A549 (cell line): Measurements from ENCODE around the gene TMEM141.

Experiments
- CHD4 ChIP-seq: fragments of 200-600 bp; sonication (generic); IDR thresholded peaks from 2 replicates; pipeline ENCODE4 v1.6.1; 2016; ENCODE audit warnings: antibody characterized with exemption, mild to moderate bottlenecking, borderline replicate concordance
- EP300 ChIP-seq, 2 experiments: fragments of >200 bp; sonication (Bioruptor Twin); formaldehyde crosslinking; IDR thresholded peaks; 2 replicates in 1 of 2; 3 replicates in 1 of 2; pipeline ENCODE4 v1.6.1; 2016 to 2017
- JUNB ChIP-seq: fragments of >200 bp; sonication (Bioruptor Twin); formaldehyde crosslinking; IDR thresholded peaks from 2 replicates; pipeline ENCODE4 v1.6.1; 2016
- POLR2A ChIP-seq: IDR thresholded peaks from 2 replicates; pipeline ENCODE4 v1.6.1; 2012; ENCODE audit warnings: mild to moderate bottlenecking, low read length
- RAD21 ChIP-seq, 2 experiments: fragments of >200 bp in 1 of 2; sonication (Bioruptor Twin) in 1 of 2; formaldehyde crosslinking in 1 of 2; IDR thresholded peaks in 1 of 2; conservative IDR thresholded peaks in 1 of 2; 2 replicates in 1 of 2; 3 replicates in 1 of 2; pipeline ENCODE4 v1.6.1; 2012 to 2018; ENCODE audit warnings: inconsistent platforms in 1 of 2
- RCOR1 ChIP-seq: fragments of 150-350 bp; IDR thresholded peaks from 2 replicates; pipeline ENCODE4 v1.6.1; 2014; ENCODE audit warnings: antibody characterized with exemption, low read length, low read depth
- RNF2 ChIP-seq: fragments of 200-600 bp; sonication (generic); IDR thresholded peaks from 2 replicates; pipeline ENCODE4 v1.6.1; 2016; ENCODE audit warnings: low read depth, mild to moderate bottlenecking, antibody characterized with exemption, moderate library complexity, borderline replicate concordance
- SMC3 ChIP-seq: fragments of >200 bp; sonication (Bioruptor Twin); formaldehyde crosslinking; IDR thresholded peaks from 3 replicates; pipeline ENCODE4 v1.6.1; 2018; ENCODE audit warnings: inconsistent platforms
- TF ChIP-seq, protein P1 (sequence below): fragments of >200 bp; sonication (Bioruptor Twin); formaldehyde crosslinking; IDR thresholded peaks from 3 replicates; pipeline ENCODE4 v1.5.1; 2016
- TF ChIP-seq, protein P2 (sequence below): fragments of >200 bp; sonication (Bioruptor Twin); formaldehyde crosslinking; IDR thresholded peaks from 3 replicates; pipeline ENCODE4 v1.6.1; 2016
- TF ChIP-seq, protein P3 (sequence below): fragments of 150-350 bp; IDR thresholded peaks from 2 replicates; pipeline ENCODE4 v1.6.1; 2014; ENCODE audit warnings: low read depth, mild to moderate bottlenecking, low read length

DNA sequence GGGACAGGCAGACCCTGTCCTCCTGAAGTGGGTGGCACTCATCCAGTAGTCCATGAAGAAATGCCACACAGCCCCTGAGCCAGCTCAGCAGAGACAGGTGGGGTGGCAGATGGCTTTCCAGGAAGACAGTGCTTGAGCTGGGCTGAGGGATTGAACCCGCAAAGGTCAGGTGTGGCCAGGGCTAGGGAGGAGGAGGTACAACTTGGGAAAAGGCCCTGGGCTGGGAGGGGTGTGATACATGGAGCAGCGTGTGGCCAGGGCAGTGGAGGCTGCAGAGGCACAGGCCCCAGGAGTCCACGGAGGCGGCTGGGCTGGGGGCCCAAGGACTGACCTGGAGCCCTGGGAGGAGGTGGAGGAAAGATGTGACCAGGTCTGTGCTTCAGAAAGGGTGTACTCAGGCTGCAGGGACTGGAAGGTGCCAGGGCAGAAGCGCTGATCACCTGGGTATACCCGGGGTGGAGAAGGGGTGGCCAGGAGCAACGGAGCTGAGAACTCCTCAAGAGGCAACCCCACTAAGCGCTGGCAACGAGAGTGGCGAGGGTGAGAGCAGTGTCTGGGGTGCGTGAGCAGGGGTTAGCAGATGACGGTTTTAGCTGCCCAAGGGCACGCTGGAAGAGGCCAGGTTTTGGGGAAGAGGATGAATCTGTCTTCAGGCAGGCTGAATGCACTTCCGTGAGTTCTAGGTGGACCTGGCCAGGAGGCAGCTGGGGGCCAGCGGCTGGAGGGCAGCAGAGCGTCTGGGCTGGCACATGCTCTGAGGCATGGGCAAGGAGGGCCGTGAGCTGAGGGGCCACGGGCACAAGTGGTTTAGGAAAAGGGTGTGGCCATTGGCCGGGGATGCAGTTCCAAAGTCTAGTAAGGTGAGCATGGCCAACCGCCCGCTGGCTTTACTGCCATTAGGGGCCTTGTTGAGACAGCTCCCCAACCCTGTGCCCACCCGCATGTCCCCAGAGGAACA, 12.7 kb downstream of the TMEM141 start:
- TF ChIP-seq EP300 (IDR thresholded peaks at IDR 0.05) = no peak
- no peak for TF ChIP-seq JUNB
- TF ChIP-seq, protein P1, sequence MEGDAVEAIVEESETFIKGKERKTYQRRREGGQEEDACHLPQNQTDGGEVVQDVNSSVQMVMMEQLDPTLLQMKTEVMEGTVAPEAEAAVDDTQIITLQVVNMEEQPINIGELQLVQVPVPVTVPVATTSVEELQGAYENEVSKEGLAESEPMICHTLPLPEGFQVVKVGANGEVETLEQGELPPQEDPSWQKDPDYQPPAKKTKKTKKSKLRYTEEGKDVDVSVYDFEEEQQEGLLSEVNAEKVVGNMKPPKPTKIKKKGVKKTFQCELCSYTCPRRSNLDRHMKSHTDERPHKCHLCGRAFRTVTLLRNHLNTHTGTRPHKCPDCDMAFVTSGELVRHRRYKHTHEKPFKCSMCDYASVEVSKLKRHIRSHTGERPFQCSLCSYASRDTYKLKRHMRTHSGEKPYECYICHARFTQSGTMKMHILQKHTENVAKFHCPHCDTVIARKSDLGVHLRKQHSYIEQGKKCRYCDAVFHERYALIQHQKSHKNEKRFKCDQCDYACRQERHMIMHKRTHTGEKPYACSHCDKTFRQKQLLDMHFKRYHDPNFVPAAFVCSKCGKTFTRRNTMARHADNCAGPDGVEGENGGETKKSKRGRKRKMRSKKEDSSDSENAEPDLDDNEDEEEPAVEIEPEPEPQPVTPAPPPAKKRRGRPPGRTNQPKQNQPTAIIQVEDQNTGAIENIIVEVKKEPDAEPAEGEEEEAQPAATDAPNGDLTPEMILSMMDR = no peak
- TF ChIP-seq POLR2A = no peak
- TF ChIP-seq CHD4 = no peak
- no peak for TF ChIP-seq RAD21 (conservative IDR thresholded peaks at IDR 0.05 in 1 of 2, IDR thresholded peaks at IDR 0.05 in 1 of 2)
- TF ChIP-seq, protein P2, sequence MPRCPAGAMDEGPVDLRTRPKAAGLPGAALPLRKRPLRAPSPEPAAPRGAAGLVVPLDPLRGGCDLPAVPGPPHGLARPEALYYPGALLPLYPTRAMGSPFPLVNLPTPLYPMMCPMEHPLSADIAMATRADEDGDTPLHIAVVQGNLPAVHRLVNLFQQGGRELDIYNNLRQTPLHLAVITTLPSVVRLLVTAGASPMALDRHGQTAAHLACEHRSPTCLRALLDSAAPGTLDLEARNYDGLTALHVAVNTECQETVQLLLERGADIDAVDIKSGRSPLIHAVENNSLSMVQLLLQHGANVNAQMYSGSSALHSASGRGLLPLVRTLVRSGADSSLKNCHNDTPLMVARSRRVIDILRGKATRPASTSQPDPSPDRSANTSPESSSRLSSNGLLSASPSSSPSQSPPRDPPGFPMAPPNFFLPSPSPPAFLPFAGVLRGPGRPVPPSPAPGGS = no peak
- no peak for TF ChIP-seq SMC3
- no peak for TF ChIP-seq RCOR1
- TF ChIP-seq, protein P3, sequence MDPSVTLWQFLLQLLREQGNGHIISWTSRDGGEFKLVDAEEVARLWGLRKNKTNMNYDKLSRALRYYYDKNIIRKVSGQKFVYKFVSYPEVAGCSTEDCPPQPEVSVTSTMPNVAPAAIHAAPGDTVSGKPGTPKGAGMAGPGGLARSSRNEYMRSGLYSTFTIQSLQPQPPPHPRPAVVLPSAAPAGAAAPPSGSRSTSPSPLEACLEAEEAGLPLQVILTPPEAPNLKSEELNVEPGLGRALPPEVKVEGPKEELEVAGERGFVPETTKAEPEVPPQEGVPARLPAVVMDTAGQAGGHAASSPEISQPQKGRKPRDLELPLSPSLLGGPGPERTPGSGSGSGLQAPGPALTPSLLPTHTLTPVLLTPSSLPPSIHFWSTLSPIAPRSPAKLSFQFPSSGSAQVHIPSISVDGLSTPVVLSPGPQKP = no peak
- TF ChIP-seq RNF2 = no peak
